Uterus (tissue), 4 donors: Measurements from ENCODE around the gene PLEKHG1. TPM values are rescaled to one million over a fixed set of nuclear protein-coding genes. Genes with fewer than 3 reads are reported as not detected.

ENCODE experiments used
- DNase-seq, 2 donors: peaks; one replicate each; pipeline ENCODE4 v3.0.0-alpha.2; 2019 to 2020
- H3K27ac ChIP-seq, 2 donors: fragments of 200-600 bp; sonication (generic); 1 replicate in 1 of 2; 2 replicates in 1 of 2; pipeline ENCODE4 v1.5.1; 2016 to 2018
- H3K27me3 ChIP-seq, 2 donors: fragments of 200-600 bp; sonication (generic); one replicate each; pipeline ENCODE4 v1.5.1; 2018 to 2019; ENCODE audit warnings: control low read depth in 1 of 2
- H3K36me3 ChIP-seq, 2 donors: fragments of 200-600 bp; sonication (generic); one replicate each; pipeline ENCODE4 v1.5.1; 2019; ENCODE audit warnings: control low read depth in 1 of 2
- H3K4me1 ChIP-seq, 2 donors: fragments of 200-600 bp; sonication (generic); one replicate each; pipeline ENCODE4 v1.5.1; 2018 to 2019; ENCODE audit warnings: control low read depth in 1 of 2
- H3K4me3 ChIP-seq, 2 donors: fragments of 200-600 bp; sonication (generic); 1 replicate in 1 of 2; 2 replicates in 1 of 2; pipeline ENCODE4 v1.5.1; 2018 to 2019; ENCODE audit warnings: mild to moderate bottlenecking in 1 of 2
- H3K9me3 ChIP-seq, 2 donors: fragments of 200-600 bp; sonication (generic); one replicate each; pipeline ENCODE4 v1.5.1; 2019; ENCODE audit warnings: control low read depth in 1 of 2
- CTCF ChIP-seq, 4 experiments: fragments of 200-600 bp in 2 of 4; fragments of 450-650 bp in 2 of 4; sonication (generic) in 2 of 4; IDR thresholded peaks; one replicate each; pipeline ENCODE4 v1.5.1; 2016 to 2019; ENCODE audit warnings: antibody characterized with exemption in 4 of 4, mild to moderate bottlenecking in 2 of 4, moderate library complexity in 1 of 4
- POLR2A ChIP-seq, 2 donors: fragments of 450-650 bp; IDR thresholded peaks; one replicate each; pipeline ENCODE4 v1.6.1; 2016; ENCODE audit warnings: antibody characterized with exemption in 2 of 2, mild to moderate bottlenecking in 1 of 2, moderate library complexity in 1 of 2
- intact Hi-C: fragments of 100-400 bp; cut with DNase I; formaldehyde crosslinking; loops from one replicate; pipeline ENCODE4 v1.15.1; 2023; ENCODE audit warnings: low total_unique reads
- total RNA-seq, 4 donors: library from RNA; depleted of rRNA in 3 of 4; stranded (reverse); fragments of >200 nt in 3 of 4; gene quantifications; one replicate each; pipeline versions ENCODE4 v1.1.0 to v1.2.4, GENCODE V29; 2014 to 2023
- donor health status: DM: yes; HTN: yes; CAD: no.

Gene PLEKHG1
- total RNA-seq, 4 donors from 2014 or later = 7.2 to 50.3 (median 33.0) TPM

GRCh38 chr6:150606168-150606591 is 6.5 kb downstream of the PLEKHG1 start:
- Histone ChIP-seq H3K36me3 (no peaks in the 10 kb centered on the region), H3K9me3 (no peaks in the 10 kb centered on the region), H3K27me3 (no peaks in the 10 kb centered on the region), H3K4me1 (peaks cover 0 to 9% of the 10 kb centered on the region in 2 donors), H3K27ac (peak overlapping the region in 1 of 2 donors; percentile 51), H3K4me3 (no peak overlapping the region)
- TF ChIP-seq POLR2A (IDR thresholded peaks at IDR 0.05) (no peak), CTCF (IDR thresholded peaks at IDR 0.05) (no peak)
- DNase-seq = peak in 1 of 2 donors; percentile 26
- intact Hi-C loops = no loop called here

DNA sequence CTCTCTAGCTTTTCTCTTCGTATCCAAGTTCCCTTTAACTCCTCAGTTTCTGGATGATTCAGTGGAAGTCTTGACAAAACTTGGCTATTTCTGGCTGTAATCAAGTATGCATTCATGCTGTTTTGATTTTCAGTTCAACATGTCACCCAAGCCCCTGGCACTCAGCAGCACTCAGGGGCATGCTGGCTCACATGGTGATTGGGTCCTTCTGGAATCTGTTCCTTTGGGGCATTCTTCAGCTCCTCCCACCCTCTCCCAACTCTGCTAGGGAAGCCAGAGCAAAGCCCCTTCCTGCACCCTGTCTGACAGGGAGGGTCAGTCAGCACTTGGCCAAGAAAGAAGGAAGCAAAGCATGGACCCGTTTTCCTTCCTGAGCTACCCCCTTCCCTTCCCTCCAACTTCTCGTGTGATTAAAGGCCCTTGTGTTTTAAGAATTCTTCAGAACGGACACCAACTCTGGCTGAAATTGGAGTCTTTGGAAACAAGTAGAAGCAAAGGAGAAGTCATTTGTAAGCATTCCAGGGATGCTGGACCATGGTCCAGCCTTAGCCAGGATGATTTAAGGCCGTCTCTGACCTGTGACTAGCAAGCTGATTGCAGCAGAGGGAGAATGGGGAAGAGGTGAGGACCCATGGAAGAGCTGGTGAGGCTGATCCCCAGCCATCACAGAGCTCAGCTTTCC is 7.1 kb downstream of the PLEKHG1 start:
- Histone ChIP-seq H3K4me1 (peaks cover 0 to 9% of the 10 kb centered on the region in 2 donors), H3K36me3 (no peaks in the 10 kb centered on the region), H3K27ac (peak overlapping the region in 1 of 2 donors; percentile 51), H3K9me3 (no peaks in the 10 kb centered on the region), H3K27me3 (no peaks in the 10 kb centered on the region), H3K4me3 (no peak overlapping the region)
- no peak for DNase-seq
- TF ChIP-seq CTCF (IDR thresholded peaks at IDR 0.05) = no peak
- TF ChIP-seq POLR2A (IDR thresholded peaks at IDR 0.05) = no peak
- intact Hi-C loops = no loop called here

- no peak for TF ChIP-seq POLR2A (IDR thresholded peaks at IDR 0.05)
- no peak for TF ChIP-seq CTCF (IDR thresholded peaks at IDR 0.05)
- no peaks in the 10 kb centered on the region for H3K36me3 ChIP-seq
- H3K27ac ChIP-seq = no peak overlapping the region
- no peaks in the 10 kb centered on the region for H3K27me3 ChIP-seq
- no peak overlapping the region for H3K4me3 ChIP-seq
- peaks cover 0 to 9% of the 10 kb centered on the region in 2 donors for H3K4me1 ChIP-seq
- no peak for DNase-seq
- H3K9me3 ChIP-seq = no peaks in the 10 kb centered on the region
- intact Hi-C loops = no loop called here
Observed at GRCh38 chr6:150607329-150607650, 7.6 kb downstream of the PLEKHG1 start.

GRCh38 chr6:150610584-150610983 is 10.9 kb downstream of the PLEKHG1 start:
- no peaks in the 10 kb centered on the region for H3K27me3 ChIP-seq
- no peaks in the 10 kb centered on the region for H3K9me3 ChIP-seq
- H3K36me3 ChIP-seq = no peaks in the 10 kb centered on the region
- no peak overlapping the region for H3K27ac ChIP-seq
- no peak overlapping the region for H3K4me3 ChIP-seq
- H3K4me1 ChIP-seq = peaks cover 0 to 9% of the 10 kb centered on the region in 2 donors
- intact Hi-C loops = no loop called here
- no peak for TF ChIP-seq POLR2A (IDR thresholded peaks at IDR 0.05)
- no peak for TF ChIP-seq CTCF (IDR thresholded peaks at IDR 0.05)
- no peak for DNase-seq

- no peak for DNase-seq
- TF ChIP-seq CTCF (IDR thresholded peaks at IDR 0.05) = no peak
- no peak for TF ChIP-seq POLR2A (IDR thresholded peaks at IDR 0.05)
- intact Hi-C loops = no loop called here
- no peaks in the 10 kb centered on the region for H3K9me3 ChIP-seq
- no peaks in the 10 kb centered on the region for H3K27me3 ChIP-seq
- no peaks in the 10 kb centered on the region for H3K4me1 ChIP-seq
- H3K27ac ChIP-seq = no peak overlapping the region
- H3K36me3 ChIP-seq = no peaks in the 10 kb centered on the region
- H3K4me3 ChIP-seq = no peak overlapping the region
Observed at GRCh38 chr6:150613269-150613668, 13.6 kb downstream of the PLEKHG1 start.
